Activated CD4-positive, alpha-beta T cell treated with anti-CD3 and anti-CD28 coated beads for 36 hours (primary cell): ENCODE data around the gene IPO11. TPM values are rescaled to one million over a fixed set of nuclear protein-coding genes. Genes with fewer than 3 reads are reported as not detected.
A peak's percentile ranks its signal among the peaks of the same experiment; 100 is the strongest.
"Not testable (repeated sequence)": the region's sequence is repeated elsewhere in the genome, so short reads cannot be mapped to it uniquely, and the experiment has no call there.

Experiments used
- ATAC-seq: fragments of 200-7000 bp; cut with Tn5 transposase; one replicate; pipeline ENCODE4 v1.10.0; 2021; ENCODE audit warnings: mild to moderate bottlenecking, moderate library complexity
- CTCF ChIA-PET: fragments of 350-600 bp; sonication (Branson Sonifier 250); formaldehyde crosslinking; loops from one replicate; lab custom pipeline; 2021; ENCODE audit warnings: antibody characterized with exemption; lab: Charles Lee
- POLR2A ChIA-PET: fragments of 350-600 bp; sonication (Branson Sonifier 250); formaldehyde crosslinking; loops from one replicate; lab custom pipeline; 2021; ENCODE audit warnings: antibody characterized with exemption, inconsistent platforms; lab: Charles Lee
- DNase-seq: peaks from one replicate; pipeline ENCODE4 v3.0.0-alpha.2; 2020
- H3K27ac Mint-ChIP-seq: one replicate; pipeline ENCODE4 v1.8.0; 2021; ENCODE audit warnings: mixed read lengths
- H3K27me3 Mint-ChIP-seq: one replicate; pipeline ENCODE4 v1.8.0; 2021; ENCODE audit warnings: mixed read lengths
- H3K36me3 Mint-ChIP-seq: one replicate; pipeline ENCODE4 v1.8.0; 2021; ENCODE audit warnings: low read depth, mixed read lengths
- H3K4me1 Mint-ChIP-seq: one replicate; pipeline ENCODE4 v1.8.0; 2021; ENCODE audit warnings: mixed read lengths
- H3K4me3 Mint-ChIP-seq: one replicate; pipeline ENCODE4 v1.8.0; 2021; ENCODE audit warnings: mild to moderate bottlenecking, moderate library complexity, mixed read lengths
- H3K9me3 Mint-ChIP-seq: one replicate; pipeline ENCODE4 v1.8.0; 2021; ENCODE audit warnings: low read depth, mixed read lengths
- intact Hi-C, 2 experiments: fragments of 100-400 bp; cut with DNase I in 1 of 2; cut with micrococcal nuclease in 1 of 2; formaldehyde crosslinking; loops; one replicate each; pipeline versions ENCODE4 v1.14.2 to v1.15.1; 2022 to 2024; cut with DNase I, micrococcal nuclease
- total RNA-seq, 2 experiments: library from RNA; stranded (reverse); gene quantifications; one replicate each; pipeline ENCODE4 v1.2.3, GENCODE V29; 2021

Gene IPO11
- total RNA-seq, 2 experiments from 2014 or later = 57.2 to 69.9 TPM

DNA sequence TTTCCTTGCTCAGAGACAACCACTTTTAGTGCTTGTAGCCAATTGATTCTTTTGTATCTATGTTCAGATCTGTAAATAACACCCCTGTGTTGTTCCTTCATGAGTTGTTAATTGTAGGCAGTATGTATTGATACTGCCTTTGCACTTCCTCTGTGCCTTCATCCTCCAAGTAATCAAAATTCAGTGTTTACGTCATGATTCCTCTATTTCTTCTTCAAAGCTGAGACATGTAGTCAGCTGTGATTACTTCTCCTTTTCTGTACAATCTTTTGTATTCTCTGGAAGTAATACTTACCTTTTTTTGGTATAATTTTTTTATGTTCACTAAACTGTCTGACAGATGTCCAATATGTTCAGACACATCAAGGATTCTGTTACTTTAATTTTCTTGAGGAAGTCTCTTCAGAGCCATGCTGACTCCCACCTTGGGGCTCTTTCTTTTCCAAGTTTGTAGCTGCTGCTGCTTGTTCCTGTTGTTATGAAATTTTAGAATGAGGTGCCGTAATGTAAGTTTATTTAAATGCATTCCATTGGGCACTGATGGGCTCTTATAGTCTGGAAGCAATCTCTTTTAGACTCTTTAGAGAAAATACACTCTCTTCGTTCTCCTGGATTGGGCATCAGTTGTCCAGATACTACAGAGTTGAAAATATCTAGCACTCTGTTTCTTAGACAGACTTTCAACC lies 135.5 kb downstream of the IPO11 start:
- no peaks in the 10 kb centered on the region for H3K27me3 Mint-ChIP-seq
- H3K36me3 Mint-ChIP-seq = peaks cover 23% of the 10 kb centered on the region
- POLR2A ChIA-PET = no interaction called here
- no peak overlapping the region for H3K27ac Mint-ChIP-seq
- no peak overlapping the region for H3K4me3 Mint-ChIP-seq
- H3K9me3 Mint-ChIP-seq = peaks cover 8% of the 10 kb centered on the region
- no peaks in the 10 kb centered on the region for H3K4me1 Mint-ChIP-seq
- no peak for DNase-seq
- no peak for ATAC-seq
- intact Hi-C loops = no loop called here
- CTCF ChIA-PET = interaction anchor here (0.6 to 1.0 kb wide), 3 partner anchors 8 to 145 kb away, joined by 3 to 4 read pairs (median 3); no protein-coding TSS in a partner anchor

- ATAC-seq (no peak), DNase-seq (no peak)
- ChIA-PET CTCF (interaction anchor here (0.6 kb wide), 2 partner anchors 23 to 90 kb away, joined by 3 to 4 read pairs; no protein-coding TSS in a partner anchor), POLR2A (no interaction called here)
- Mint-ChIP-seq H3K4me3 (no peak overlapping the region), H3K36me3 (peaks cover 11% of the 10 kb centered on the region), H3K4me1 (no peaks in the 10 kb centered on the region), H3K27me3 (no peaks in the 10 kb centered on the region), H3K9me3 (no peaks in the 10 kb centered on the region), H3K27ac (no peak overlapping the region)
- intact Hi-C loops = no loop called here
Observed at GRCh38 chr5:62550103-62550502, 137.5 kb downstream of the IPO11 start.

DNA sequence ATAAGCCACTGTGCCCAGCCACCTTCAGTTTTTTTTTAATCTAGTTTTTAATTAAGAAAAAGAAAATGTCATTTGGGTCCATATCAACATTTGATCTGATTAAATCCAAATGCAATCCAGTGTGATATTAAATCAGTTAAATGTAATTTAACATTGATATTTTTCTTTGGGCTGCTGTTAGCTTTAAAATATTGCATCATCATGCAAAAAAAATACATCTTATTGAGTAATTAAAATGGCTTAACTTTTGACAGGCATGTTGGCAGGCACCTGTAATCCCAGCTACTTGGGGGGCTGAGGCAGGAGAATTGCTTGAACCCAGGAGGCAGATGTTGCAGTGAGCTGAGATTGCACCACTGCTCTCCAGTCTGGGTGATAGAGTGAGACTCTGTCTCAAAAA lies 143.4 kb downstream of the IPO11 start:
- no peaks in the 10 kb centered on the region for H3K9me3 Mint-ChIP-seq
- ChIA-PET CTCF (interaction anchor here (0.6 to 1.0 kb wide), 3 partner anchors 8 to 258 kb away, joined by 3 to 4 read pairs (median 4); no protein-coding TSS in a partner anchor), POLR2A (no interaction called here)
- DNase-seq = no peak
- intact Hi-C loops = no loop called here
- H3K4me1 Mint-ChIP-seq = no peaks in the 10 kb centered on the region
- peaks cover 18% of the 10 kb centered on the region for H3K36me3 Mint-ChIP-seq
- H3K4me3 Mint-ChIP-seq = no peak overlapping the region
- no peaks in the 10 kb centered on the region for H3K27me3 Mint-ChIP-seq
- H3K27ac Mint-ChIP-seq = no peak overlapping the region
- no peak for ATAC-seq

DNA sequence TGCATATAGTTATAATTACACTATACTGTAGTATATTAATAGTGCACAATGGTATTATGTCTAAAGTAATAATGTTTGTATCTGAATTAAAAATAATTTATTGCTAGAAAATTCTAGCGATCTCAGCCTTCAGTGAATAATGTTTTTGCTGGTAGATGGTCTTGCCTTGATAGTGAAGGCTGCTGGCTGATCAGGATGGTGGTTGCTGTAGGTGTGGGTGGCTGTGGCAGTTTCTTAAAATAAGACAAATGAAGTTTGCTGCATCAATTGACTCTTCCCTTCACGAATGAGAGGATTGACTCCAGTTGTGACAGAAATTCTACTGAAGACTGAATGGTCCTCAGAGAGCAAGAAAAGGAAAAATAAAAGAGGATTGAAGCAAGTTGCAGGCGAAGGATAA lies 146.4 kb downstream of the IPO11 start:
- POLR2A ChIA-PET = no interaction called here
- Mint-ChIP-seq H3K4me3 (no peak overlapping the region), H3K9me3 (no peaks in the 10 kb centered on the region), H3K27me3 (no peaks in the 10 kb centered on the region), H3K36me3 (peaks cover 13% of the 10 kb centered on the region), H3K4me1 (no peaks in the 10 kb centered on the region), H3K27ac (no peak overlapping the region)
- DNase-seq (no peak), ATAC-seq (no peak)
- intact Hi-C loops = no loop called here
- CTCF ChIA-PET = no interaction called here

- Mint-ChIP-seq H3K4me3 (no peak overlapping the region), H3K27me3 (no peaks in the 10 kb centered on the region), H3K36me3 (peaks cover 26% of the 10 kb centered on the region), H3K9me3 (peaks cover 13% of the 10 kb centered on the region), H3K27ac (no peak overlapping the region), H3K4me1 (no peaks in the 10 kb centered on the region)
- DNase-seq (no peak), ATAC-seq (no peak)
- ChIA-PET CTCF (interaction anchor here (1.3 kb wide), 1 partner anchor 13 kb away, joined by 3 read pairs; no protein-coding TSS in a partner anchor), POLR2A (no interaction called here)
- intact Hi-C loops = no loop called here
Observed at GRCh38 chr5:62560786-62561185, 148.2 kb downstream of the IPO11 start.

- no peaks in the 10 kb centered on the region for H3K4me1 Mint-ChIP-seq
- intact Hi-C loops = no loop called here
- H3K27me3 Mint-ChIP-seq = no peaks in the 10 kb centered on the region
- peaks cover 32% of the 10 kb centered on the region for H3K36me3 Mint-ChIP-seq
- peaks cover 17% of the 10 kb centered on the region for H3K9me3 Mint-ChIP-seq
- no peak overlapping the region for H3K27ac Mint-ChIP-seq
- ATAC-seq (no peak), DNase-seq (no peak)
- CTCF ChIA-PET = interaction anchor here (1.3 kb wide), 1 partner anchor 12 kb away, joined by 3 read pairs; no protein-coding TSS in a partner anchor
- H3K4me3 Mint-ChIP-seq = no peak overlapping the region
- POLR2A ChIA-PET = no interaction called here
Observed at GRCh38 chr5:62561896-62562295, 149.3 kb downstream of the IPO11 start.

GRCh38 chr5:62562867-62563266 lies 150.3 kb downstream of the IPO11 start:
- no peaks in the 10 kb centered on the region for H3K4me1 Mint-ChIP-seq
- intact Hi-C loops = no loop called here

GRCh38 chr5:62564101-62564500 lies 151.5 kb downstream of the IPO11 start:
- H3K4me1 Mint-ChIP-seq = peaks cover 7% of the 10 kb centered on the region
- ChIA-PET POLR2A (no interaction called here), CTCF (no interaction called here)
- H3K9me3 Mint-ChIP-seq = peaks cover 24% of the 10 kb centered on the region
- no peaks in the 10 kb centered on the region for H3K27me3 Mint-ChIP-seq
- DNase-seq = no peak
- intact Hi-C loops = no loop called here
- H3K4me3 Mint-ChIP-seq = no peak overlapping the region
- no peak for ATAC-seq
- peaks cover 48% of the 10 kb centered on the region for H3K36me3 Mint-ChIP-seq
- no peak overlapping the region for H3K27ac Mint-ChIP-seq

More at GRCh38 chr5:62562867-62563266, 150.3 kb downstream of the IPO11 start:
- ATAC-seq (no peak), DNase-seq (no peak)
- H3K27me3 Mint-ChIP-seq = no peaks in the 10 kb centered on the region
- ChIA-PET CTCF (no interaction called here), POLR2A (no interaction called here)
- peaks cover 22% of the 10 kb centered on the region for H3K9me3 Mint-ChIP-seq
- no peak overlapping the region for H3K4me3 Mint-ChIP-seq
- no peak overlapping the region for H3K27ac Mint-ChIP-seq
- H3K36me3 Mint-ChIP-seq = peaks cover 39% of the 10 kb centered on the region

GRCh38 chr5:62565740-62566139 lies 153.2 kb downstream of the IPO11 start:
- H3K4me1 Mint-ChIP-seq = peaks cover 18% of the 10 kb centered on the region
- H3K9me3 Mint-ChIP-seq = peaks cover 26% of the 10 kb centered on the region
- H3K27me3 Mint-ChIP-seq, POLR2A ChIA-PET, intact Hi-C loops, ATAC-seq, H3K4me3 Mint-ChIP-seq, DNase-seq, H3K27ac Mint-ChIP-seq: not testable (repeated sequence)
- CTCF ChIA-PET = interaction anchor here (1.0 kb wide), 1 partner anchor 112 kb away, joined by 4 read pairs; no protein-coding TSS in a partner anchor
- peaks cover 52% of the 10 kb centered on the region for H3K36me3 Mint-ChIP-seq

DNA sequence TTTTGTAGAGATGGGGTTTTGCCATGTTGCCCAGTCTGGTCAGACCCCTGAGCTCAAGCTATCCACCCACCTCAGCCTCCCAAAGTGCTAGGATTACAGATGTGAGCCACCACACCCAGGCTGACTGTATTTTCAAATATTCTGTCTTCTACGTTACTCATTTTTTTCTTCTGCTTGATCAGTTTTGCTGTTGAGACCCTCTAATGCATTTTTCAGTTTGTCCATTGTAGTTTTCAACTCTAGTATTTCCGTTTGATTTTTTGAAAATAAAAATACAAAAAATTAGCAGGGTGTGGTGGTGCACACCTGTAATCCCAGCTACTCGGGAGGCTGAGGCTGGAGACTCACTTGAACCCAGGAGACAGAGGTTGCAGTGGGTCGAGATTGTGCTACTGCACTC lies 155.6 kb downstream of the IPO11 start:
- Mint-ChIP-seq H3K4me3 (no peak overlapping the region), H3K4me1 (peaks cover 18% of the 10 kb centered on the region), H3K36me3 (peaks cover 50% of the 10 kb centered on the region), H3K27me3 (no peaks in the 10 kb centered on the region), H3K9me3 (peaks cover 26% of the 10 kb centered on the region), H3K27ac (no peak overlapping the region)
- DNase-seq (no peak), ATAC-seq (no peak)
- ChIA-PET CTCF (interaction anchor here (0.6 to 1.0 kb wide), 2 partner anchors 10 to 252 kb away, joined by 3 read pairs; no protein-coding TSS in a partner anchor), POLR2A (no interaction called here)
- intact Hi-C loops = loop anchor here (2.0 kb wide), 1 partner anchor 29 kb away; no protein-coding TSS in a partner anchor

- Mint-ChIP-seq H3K9me3 (peaks cover 26% of the 10 kb centered on the region), H3K36me3 (peaks cover 49% of the 10 kb centered on the region), H3K4me1 (peaks cover 18% of the 10 kb centered on the region), H3K27me3 (no peaks in the 10 kb centered on the region), H3K27ac (no peak overlapping the region), H3K4me3 (no peak overlapping the region)
- intact Hi-C loops = loop anchor here (2.0 kb wide), 1 partner anchor 30 kb away; no protein-coding TSS in a partner anchor
- DNase-seq (no peak), ATAC-seq (peak; percentile 16)
- ChIA-PET CTCF (interaction anchor here (0.6 to 0.8 kb wide), 2 partner anchors 10 to 253 kb away, joined by 3 read pairs; partner anchors contain the start of gene LRRC70), POLR2A (no interaction called here)
Observed at GRCh38 chr5:62568800-62569432, 156.4 kb downstream of the IPO11 start.
